Right atrium auricular region (tissue), 2 donors: ENCODE results near the gene PTPN14. TPM values are rescaled to one million over a fixed set of nuclear protein-coding genes. Genes with fewer than 3 reads are reported as not detected.

Experiments used
- DNase-seq: peaks from one replicate; pipeline ENCODE4 v3.0.0-alpha.2; 2019; ENCODE audit warnings: low spot score
- H3K27ac ChIP-seq, 2 donors: fragments of 200-600 bp; sonication (generic); 1 replicate in 1 of 2; 2 replicates in 1 of 2; pipeline ENCODE4 v1.5.1; 2016 to 2019
- H3K27me3 ChIP-seq, 2 donors: fragments of 200-600 bp; sonication (generic); one replicate each; pipeline versions ENCODE4 v1.5.1 to v1.6.0; 2017 to 2019
- H3K36me3 ChIP-seq: fragments of 200-600 bp; sonication (generic); one replicate; pipeline ENCODE4 v1.5.1; 2016
- H3K4me1 ChIP-seq, 2 donors: fragments of 200-600 bp; sonication (generic); one replicate each; pipeline versions ENCODE4 v1.5.1 to v1.6.0; 2017 to 2019
- H3K4me3 ChIP-seq, 2 donors: fragments of 200-600 bp; sonication (generic); 1 replicate in 1 of 2; 2 replicates in 1 of 2; pipeline ENCODE4 v1.5.1; 2017 to 2019; ENCODE audit warnings: mild to moderate bottlenecking in 1 of 2, moderate library complexity in 1 of 2
- H3K9me3 ChIP-seq, 2 donors: fragments of 200-600 bp; sonication (generic); one replicate each; pipeline ENCODE4 v1.5.1; 2019
- CTCF ChIP-seq, 2 donors: fragments of 200-600 bp; sonication (generic); IDR thresholded peaks; one replicate each; pipeline ENCODE4 v1.5.1; 2019; ENCODE audit warnings: antibody characterized with exemption in 2 of 2
- total RNA-seq, 2 donors: library from RNA; depleted of rRNA; stranded (reverse); fragments of >200 nt; gene quantifications; one replicate each; pipeline ENCODE4 v1.1.0, GENCODE V29; 2016

PTPN14 gene
- total RNA-seq, 2 donors from 2014 or later = 8.4 to 27.2 TPM

DNA sequence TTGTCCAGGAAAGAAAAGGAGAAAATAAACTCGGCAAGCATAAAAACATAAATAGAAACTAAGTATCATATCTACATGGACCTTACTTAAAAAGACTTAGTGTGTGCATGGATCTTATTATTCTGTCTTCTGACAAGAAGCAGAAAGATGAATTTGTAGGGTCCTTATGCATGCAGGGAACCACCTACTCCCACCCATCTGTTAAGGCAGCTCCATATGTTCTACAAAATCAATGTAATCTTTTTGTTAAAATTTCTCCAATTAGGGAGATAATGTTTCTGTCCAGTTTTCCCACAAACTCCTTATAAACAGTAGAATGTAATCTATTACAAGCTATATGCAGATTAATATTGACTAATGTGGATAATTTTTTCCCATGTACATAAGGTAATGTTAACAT lies 13.9 kb upstream of the PTPN14 start:
- DNase-seq = no peak
- Histone ChIP-seq H3K9me3 (no peaks in the 10 kb centered on the region), H3K27ac (no peak overlapping the region), H3K4me3 (no peak overlapping the region), H3K27me3 (no peaks in the 10 kb centered on the region), H3K4me1 (no peaks in the 10 kb centered on the region), H3K36me3 (no peaks in the 10 kb centered on the region)
- no peak for TF ChIP-seq CTCF (IDR thresholded peaks at IDR 0.05)

DNA sequence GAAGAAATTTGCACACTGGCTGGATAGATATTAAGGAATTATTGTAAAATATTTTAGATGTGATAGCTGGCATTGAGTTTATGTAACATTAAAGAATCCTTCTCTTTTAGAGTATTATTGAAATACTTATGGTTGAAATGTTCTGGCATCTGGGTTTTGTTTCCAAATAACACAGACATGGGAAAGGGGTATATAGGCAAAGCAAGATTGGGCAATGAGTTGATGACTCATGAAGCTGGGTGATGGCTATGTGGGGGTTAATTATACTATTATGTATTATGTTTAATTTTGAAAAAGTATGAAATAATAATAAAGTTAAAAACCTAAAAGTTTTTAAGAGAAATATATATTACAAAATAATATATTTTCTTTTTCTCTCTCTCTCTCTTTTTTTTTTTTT lies 12.5 kb upstream of the PTPN14 start:
- no peak for DNase-seq
- Histone ChIP-seq H3K9me3 (no peaks in the 10 kb centered on the region), H3K27ac (no peak overlapping the region), H3K36me3 (no peaks in the 10 kb centered on the region), H3K27me3 (no peaks in the 10 kb centered on the region), H3K4me3 (no peak overlapping the region), H3K4me1 (no peaks in the 10 kb centered on the region)
- no peak for TF ChIP-seq CTCF (IDR thresholded peaks at IDR 0.05)

GRCh38 chr1:214557952-214558735 lies 6.7 kb upstream of the PTPN14 start:
- DNase-seq = no peak
- no peaks in the 10 kb centered on the region for H3K36me3 ChIP-seq
- H3K27ac ChIP-seq = no peak overlapping the region
- H3K4me3 ChIP-seq = no peak overlapping the region
- no peaks in the 10 kb centered on the region for H3K27me3 ChIP-seq
- H3K9me3 ChIP-seq = no peaks in the 10 kb centered on the region
- TF ChIP-seq CTCF (IDR thresholded peaks at IDR 0.05) = no peak
- peaks cover 0 to 2% of the 10 kb centered on the region in 2 donors for H3K4me1 ChIP-seq

DNA sequence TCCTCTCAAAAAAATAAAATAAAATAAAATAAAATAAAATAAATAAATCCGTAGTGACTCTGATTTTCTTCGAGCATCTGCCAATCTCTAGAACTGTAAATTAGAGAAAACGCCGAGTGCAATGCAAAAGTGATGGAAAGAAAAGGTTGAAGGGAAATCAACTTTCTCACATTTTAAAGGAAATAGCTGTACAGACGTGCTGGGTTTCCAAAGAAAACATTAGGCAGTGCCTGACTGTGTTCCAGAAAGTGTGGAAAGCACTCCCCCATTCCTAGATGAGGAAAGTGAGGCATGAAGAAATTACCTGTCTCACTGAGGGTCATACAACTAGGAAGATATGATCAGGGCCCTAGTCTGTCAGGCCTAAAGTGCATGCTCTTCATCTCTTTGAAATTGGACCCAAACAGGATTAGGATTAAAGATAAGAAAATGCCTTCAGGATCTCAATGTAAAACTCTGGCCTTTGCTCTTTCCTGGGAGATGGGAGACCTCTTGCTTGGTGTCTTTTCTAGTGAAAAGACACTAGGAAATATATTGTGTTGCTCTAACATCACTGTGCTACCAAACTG lies 1.8 kb upstream of the PTPN14 start:
- TF ChIP-seq CTCF (IDR thresholded peaks at IDR 0.05) = no peak
- Histone ChIP-seq H3K27ac (peak overlapping the region in 1 of 2 donors; percentile 97), H3K36me3 (no peaks in the 10 kb centered on the region), H3K4me1 (peaks cover 0 to 35% of the 10 kb centered on the region in 2 donors), H3K27me3 (no peaks in the 10 kb centered on the region), H3K4me3 (no peak overlapping the region), H3K9me3 (no peaks in the 10 kb centered on the region)
- no peak for DNase-seq

- peaks cover 0 to 38% of the 10 kb centered on the region in 2 donors for H3K4me1 ChIP-seq
- H3K36me3 ChIP-seq = no peaks in the 10 kb centered on the region
- no peaks in the 10 kb centered on the region for H3K9me3 ChIP-seq
- no peaks in the 10 kb centered on the region for H3K27me3 ChIP-seq
- DNase-seq = peak; percentile 75
- TF ChIP-seq CTCF (IDR thresholded peaks at IDR 0.05) = peak in 1 of 2 donors; percentile 2
- H3K4me3 ChIP-seq = peak overlapping the region; percentile 74 to 87
- peak overlapping the region; percentile 94 to 97 for H3K27ac ChIP-seq
These were observed 789 bp upstream of the PTPN14 start for GRCh38 chr1:214552174-214552608.
